ENCODE results near the gene SLC25A1. TPM values are rescaled to one million over a fixed set of nuclear protein-coding genes. Genes with fewer than 3 reads are reported as not detected.
A peak's percentile ranks its signal among the peaks of the same experiment; 100 is the strongest.

The SLC25A1 gene
- total and polyA plus RNA-seq, 4 donors = 36.3 to 95.8 (median 48.6) TPM

DNA sequence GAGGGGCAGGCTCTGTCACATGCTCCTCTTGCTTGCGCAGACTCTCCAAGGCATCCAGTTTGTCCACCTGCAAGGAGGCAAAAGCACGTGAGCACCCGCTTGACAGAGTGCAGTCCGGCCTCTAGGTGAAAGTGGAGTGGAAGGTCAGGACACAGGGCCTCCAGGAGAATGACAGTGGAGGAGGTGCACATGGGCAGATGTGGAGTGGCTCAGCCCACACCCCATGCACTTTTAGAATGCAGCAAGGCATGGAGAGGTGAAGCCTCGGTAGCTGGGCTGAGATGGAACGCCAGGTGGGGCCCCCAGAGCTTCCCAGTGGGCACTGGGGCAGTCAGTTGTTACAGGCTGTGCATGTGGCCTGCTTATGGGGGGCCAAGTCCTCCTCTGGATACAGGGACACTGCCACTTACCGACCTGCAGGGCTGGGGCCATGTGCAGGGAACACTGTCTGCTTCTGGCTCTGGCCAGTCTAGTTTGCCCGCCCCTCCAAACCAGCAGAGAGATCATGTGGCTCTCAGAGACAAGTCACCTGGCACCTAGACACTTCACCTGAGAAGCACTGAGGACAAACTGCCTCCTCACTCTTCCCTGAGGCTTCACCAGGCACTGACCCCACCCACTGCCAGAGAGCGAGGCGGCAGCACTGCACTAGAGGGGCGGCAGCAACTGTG, 2.3 kb upstream of the SLC25A1 start:
- H3K27me3 ChIP-seq (ENCODE audit: control insufficient read depth in 3 of 3, insufficient read depth in 3 of 3, low read length in 2 of 3) = no peaks in the 10 kb centered on the region
- 89 to 92% methylated on average over 11 of the region's 11 CpGs for WGBS, 2 donors
- no peak overlapping the region for H3K4me3 ChIP-seq
- DNase-seq (no peak), ATAC-seq (ENCODE audit: insufficient read depth, low FRiP score) (no peak)
- H3K9me3 ChIP-seq (ENCODE audit: control insufficient read depth in 4 of 4, insufficient read depth in 3 of 4, low read length in 3 of 4) = no peaks in the 10 kb centered on the region
- H3K27ac ChIP-seq (ENCODE audit: low read depth in 1 of 2, low read length in 1 of 2) = no peak overlapping the region
- TF ChIP-seq, protein P1, sequence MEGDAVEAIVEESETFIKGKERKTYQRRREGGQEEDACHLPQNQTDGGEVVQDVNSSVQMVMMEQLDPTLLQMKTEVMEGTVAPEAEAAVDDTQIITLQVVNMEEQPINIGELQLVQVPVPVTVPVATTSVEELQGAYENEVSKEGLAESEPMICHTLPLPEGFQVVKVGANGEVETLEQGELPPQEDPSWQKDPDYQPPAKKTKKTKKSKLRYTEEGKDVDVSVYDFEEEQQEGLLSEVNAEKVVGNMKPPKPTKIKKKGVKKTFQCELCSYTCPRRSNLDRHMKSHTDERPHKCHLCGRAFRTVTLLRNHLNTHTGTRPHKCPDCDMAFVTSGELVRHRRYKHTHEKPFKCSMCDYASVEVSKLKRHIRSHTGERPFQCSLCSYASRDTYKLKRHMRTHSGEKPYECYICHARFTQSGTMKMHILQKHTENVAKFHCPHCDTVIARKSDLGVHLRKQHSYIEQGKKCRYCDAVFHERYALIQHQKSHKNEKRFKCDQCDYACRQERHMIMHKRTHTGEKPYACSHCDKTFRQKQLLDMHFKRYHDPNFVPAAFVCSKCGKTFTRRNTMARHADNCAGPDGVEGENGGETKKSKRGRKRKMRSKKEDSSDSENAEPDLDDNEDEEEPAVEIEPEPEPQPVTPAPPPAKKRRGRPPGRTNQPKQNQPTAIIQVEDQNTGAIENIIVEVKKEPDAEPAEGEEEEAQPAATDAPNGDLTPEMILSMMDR (IDR thresholded peaks at IDR 0.05; ENCODE audit: control extremely low read depth, extremely low read depth) = no peak
- no peak overlapping the region for H3K9ac ChIP-seq (ENCODE audit: insufficient read depth in 1 of 2, low read length in 2 of 2)
- peaks cover 0 to 21% (median 0%) of the 10 kb centered on the region in 5 donors for H3K4me1 ChIP-seq (ENCODE audit: control insufficient read depth in 5 of 5, insufficient read depth in 5 of 5, low read length in 5 of 5)
- no peaks in the 10 kb centered on the region for H3K36me3 ChIP-seq (ENCODE audit: control insufficient read depth in 4 of 4, insufficient read depth in 4 of 4, low read length in 4 of 4)

DNA sequence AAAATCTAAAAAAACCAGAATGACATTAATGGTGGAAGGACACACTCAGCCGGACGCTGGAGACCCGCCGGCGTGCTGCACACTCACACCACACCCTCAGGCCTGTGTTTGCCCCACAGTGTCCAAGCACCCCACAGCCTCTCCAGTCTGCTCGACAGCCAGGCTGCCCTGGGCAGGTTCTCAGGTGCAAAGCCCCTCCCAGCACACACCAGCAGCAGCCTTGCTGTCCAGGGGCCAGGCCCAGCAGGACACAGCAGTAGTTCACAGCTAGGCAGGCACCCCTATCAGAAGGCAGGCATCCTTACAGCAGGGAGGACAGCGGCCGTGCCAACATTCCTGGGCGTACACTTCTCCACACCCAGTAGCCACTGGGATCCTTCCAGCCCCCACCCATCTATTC, 1.7 kb upstream of the SLC25A1 start:
- H3K9me3 ChIP-seq (ENCODE audit: control insufficient read depth in 4 of 4, insufficient read depth in 3 of 4, low read length in 3 of 4) = no peaks in the 10 kb centered on the region
- TF ChIP-seq, protein P1 (IDR thresholded peaks at IDR 0.05; ENCODE audit: control extremely low read depth, extremely low read depth) = no peak

DNA sequence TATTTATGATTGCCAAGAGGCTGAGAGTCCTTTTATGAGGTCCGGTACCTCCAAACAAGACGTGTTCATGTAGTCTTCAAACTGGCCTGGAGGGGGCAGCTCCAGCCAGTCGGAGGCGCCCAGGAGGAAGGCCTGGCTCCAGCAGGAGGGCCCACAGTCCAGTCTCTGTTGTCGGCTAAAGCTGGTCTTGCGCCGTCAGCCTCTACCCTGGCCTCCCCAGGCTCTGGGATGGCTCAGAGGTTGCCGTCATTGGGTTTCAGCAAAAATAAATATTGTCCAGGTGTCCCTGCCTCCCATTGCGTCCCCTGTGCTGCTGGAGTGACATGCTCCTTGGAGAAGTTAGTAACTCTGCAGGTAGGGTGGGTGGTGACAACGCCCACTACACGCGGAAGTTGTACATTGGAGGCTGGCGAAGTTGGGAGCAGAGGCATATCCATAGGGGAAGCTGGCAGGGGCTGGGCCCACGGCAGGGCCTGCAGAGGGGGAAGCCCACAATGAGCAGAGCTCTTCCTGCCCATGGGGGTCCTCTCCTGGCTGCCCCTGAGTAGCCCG, 1.0 kb upstream of the SLC25A1 start:
- H3K9me3 ChIP-seq (ENCODE audit: control insufficient read depth in 4 of 4, insufficient read depth in 3 of 4, low read length in 3 of 4) = no peaks in the 10 kb centered on the region
- WGBS, 2 donors = 34 to 36% methylated on average over 15 of the region's 15 CpGs
- H3K4me1 ChIP-seq (ENCODE audit: control insufficient read depth in 5 of 5, insufficient read depth in 5 of 5, low read length in 5 of 5) = peaks cover 0 to 21% (median 0%) of the 10 kb centered on the region in 5 donors
- TF ChIP-seq, protein P1 (IDR thresholded peaks at IDR 0.05; ENCODE audit: control extremely low read depth, extremely low read depth) = peak; percentile 63
- H3K4me3 ChIP-seq = no peak overlapping the region
- peak; percentile 89 to 91 (median 90) for DNase-seq
- no peak overlapping the region for H3K9ac ChIP-seq (ENCODE audit: insufficient read depth in 1 of 2, low read length in 2 of 2)
- peak overlapping the region; percentile 65 to 69 for H3K27ac ChIP-seq (ENCODE audit: low read depth in 1 of 2, low read length in 1 of 2)
- H3K36me3 ChIP-seq (ENCODE audit: control insufficient read depth in 4 of 4, insufficient read depth in 4 of 4, low read length in 4 of 4) = peaks cover 0 to 3% (median 0%) of the 10 kb centered on the region in 4 donors
- no peaks in the 10 kb centered on the region for H3K27me3 ChIP-seq (ENCODE audit: control insufficient read depth in 3 of 3, insufficient read depth in 3 of 3, low read length in 2 of 3)
- ATAC-seq (ENCODE audit: insufficient read depth, low FRiP score) = peak; percentile 73

More for the DNA sequence above, 1.7 kb upstream of the SLC25A1 start:
- no peak for DNase-seq
- H3K9ac ChIP-seq (ENCODE audit: insufficient read depth in 1 of 2, low read length in 2 of 2) = no peak overlapping the region
- H3K27ac ChIP-seq (ENCODE audit: low read depth in 1 of 2, low read length in 1 of 2) = no peak overlapping the region
- no peaks in the 10 kb centered on the region for H3K27me3 ChIP-seq (ENCODE audit: control insufficient read depth in 3 of 3, insufficient read depth in 3 of 3, low read length in 2 of 3)
- no peak overlapping the region for H3K4me3 ChIP-seq
- no peak for ATAC-seq (ENCODE audit: insufficient read depth, low FRiP score)
- WGBS, 2 donors = 93 to 97% methylated on average over 9 of the region's 9 CpGs
- peaks cover 0 to 3% (median 0%) of the 10 kb centered on the region in 4 donors for H3K36me3 ChIP-seq (ENCODE audit: control insufficient read depth in 4 of 4, insufficient read depth in 4 of 4, low read length in 4 of 4)
- H3K4me1 ChIP-seq (ENCODE audit: control insufficient read depth in 5 of 5, insufficient read depth in 5 of 5, low read length in 5 of 5) = peaks cover 0 to 20% (median 0%) of the 10 kb centered on the region in 5 donors

Data from lung (tissue), 12 donors.